ENCODE results near the gene RBBP8NL.

The RBBP8NL gene

DNA sequence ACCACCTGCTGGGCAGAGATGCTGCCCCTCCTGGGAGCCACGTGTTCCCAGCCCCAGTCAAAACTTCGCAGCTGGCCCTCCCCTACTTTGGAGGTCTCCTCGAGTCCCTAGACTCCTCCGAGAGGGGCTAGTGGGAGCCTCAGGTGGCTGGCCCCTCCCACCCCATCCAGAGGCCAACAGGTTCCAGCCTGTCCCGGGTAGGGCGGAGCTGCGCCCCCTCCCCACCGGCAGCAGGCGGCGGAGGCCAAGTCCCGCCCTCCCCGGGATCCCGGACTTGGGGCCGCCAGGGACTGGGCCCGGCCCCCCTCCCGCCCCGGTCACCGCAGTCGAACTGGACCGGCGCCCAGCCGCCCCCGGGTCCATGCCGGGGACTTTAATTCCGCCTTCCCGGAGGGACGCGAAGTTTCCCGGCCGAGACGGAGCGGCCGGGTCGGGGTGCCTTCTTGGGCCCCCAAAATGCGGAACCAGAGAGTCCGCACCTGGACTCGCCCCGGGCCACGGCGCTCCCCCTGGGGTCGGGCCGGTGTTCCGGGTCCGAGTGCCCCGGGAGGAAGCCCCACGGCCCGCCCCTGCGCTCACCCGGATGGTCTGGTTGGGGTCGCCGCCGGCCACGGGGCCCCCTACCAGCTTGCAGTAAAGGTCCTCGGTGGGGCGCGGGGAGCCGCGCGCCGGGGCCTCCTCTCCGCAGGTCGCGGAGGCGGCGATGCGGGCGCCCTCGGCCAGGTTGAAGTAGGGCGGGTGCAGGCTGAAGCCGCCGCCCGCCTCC, 60.8 kb downstream of the RBBP8NL start:
- peak overlapping the region; percentile 92 for H3K27ac ChIP-seq (ENCODE audit: low read depth, low read length)
- no peaks in the 10 kb centered on the region for H3K27me3 ChIP-seq (ENCODE audit: insufficient read depth, low read length)
- H3K9me3 ChIP-seq (ENCODE audit: insufficient read depth, low read depth, low read length) = no peaks in the 10 kb centered on the region
- H3K9ac ChIP-seq (ENCODE audit: low read depth, low read length) = peak overlapping the region; percentile 85
- peak overlapping the region; percentile 80 for H3K4me3 ChIP-seq (ENCODE audit: low read length)
- H3K4me1 ChIP-seq (ENCODE audit: insufficient read depth, low read length) = peaks cover 65% of the 10 kb centered on the region
- H3K36me3 ChIP-seq (ENCODE audit: insufficient read depth, low read length) = peaks cover 4% of the 10 kb centered on the region; the same call in 1 of the 2 replicates
- WGBS = under 1% methylated on average over 72 of the region's 72 CpGs

DNA sequence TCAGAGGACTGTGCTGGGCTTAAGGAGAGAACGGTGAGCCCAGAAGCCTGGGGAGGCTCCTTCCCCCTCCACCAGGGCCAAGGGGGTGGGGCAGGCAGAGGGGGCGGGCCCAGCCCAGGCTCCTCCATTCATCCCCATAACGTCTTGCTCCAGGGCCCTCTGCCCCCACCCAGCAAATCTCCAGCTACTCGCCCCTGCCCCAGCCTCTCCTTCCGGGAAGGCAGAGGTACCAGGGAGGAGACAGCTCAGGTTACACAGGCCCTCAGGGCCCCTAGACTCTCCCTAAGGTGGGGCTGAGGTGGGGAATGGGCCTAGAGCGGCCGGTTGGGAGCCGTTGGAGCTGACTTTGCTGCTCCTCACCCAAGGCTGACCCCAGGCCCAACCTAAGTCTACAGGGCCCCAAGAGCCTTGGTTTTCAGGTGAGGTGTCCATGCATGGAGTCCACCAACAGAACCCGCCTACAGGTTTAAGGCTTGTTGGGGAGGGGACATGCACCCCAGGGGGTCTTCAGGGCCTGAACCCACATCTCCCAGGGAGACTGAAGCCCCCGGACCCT, 61.4 kb downstream of the RBBP8NL start:
- Histone ChIP-seq H3K4me3 (ENCODE audit: low read length) (peak overlapping the region; percentile 80), H3K4me1 (ENCODE audit: insufficient read depth, low read length) (peaks cover 72% of the 10 kb centered on the region), H3K9ac (ENCODE audit: low read depth, low read length) (peak overlapping the region; percentile 66), H3K9me3 (ENCODE audit: insufficient read depth, low read depth, low read length) (no peaks in the 10 kb centered on the region), H3K36me3 (ENCODE audit: insufficient read depth, low read length) (peaks cover 7% of the 10 kb centered on the region; the same call in 1 of the 2 replicates), H3K27ac (ENCODE audit: low read depth, low read length) (peak overlapping the region; percentile 92), H3K27me3 (ENCODE audit: insufficient read depth, low read length) (no peaks in the 10 kb centered on the region)
- WGBS = 5% methylated on average over 10 of the region's 10 CpGs

DNA sequence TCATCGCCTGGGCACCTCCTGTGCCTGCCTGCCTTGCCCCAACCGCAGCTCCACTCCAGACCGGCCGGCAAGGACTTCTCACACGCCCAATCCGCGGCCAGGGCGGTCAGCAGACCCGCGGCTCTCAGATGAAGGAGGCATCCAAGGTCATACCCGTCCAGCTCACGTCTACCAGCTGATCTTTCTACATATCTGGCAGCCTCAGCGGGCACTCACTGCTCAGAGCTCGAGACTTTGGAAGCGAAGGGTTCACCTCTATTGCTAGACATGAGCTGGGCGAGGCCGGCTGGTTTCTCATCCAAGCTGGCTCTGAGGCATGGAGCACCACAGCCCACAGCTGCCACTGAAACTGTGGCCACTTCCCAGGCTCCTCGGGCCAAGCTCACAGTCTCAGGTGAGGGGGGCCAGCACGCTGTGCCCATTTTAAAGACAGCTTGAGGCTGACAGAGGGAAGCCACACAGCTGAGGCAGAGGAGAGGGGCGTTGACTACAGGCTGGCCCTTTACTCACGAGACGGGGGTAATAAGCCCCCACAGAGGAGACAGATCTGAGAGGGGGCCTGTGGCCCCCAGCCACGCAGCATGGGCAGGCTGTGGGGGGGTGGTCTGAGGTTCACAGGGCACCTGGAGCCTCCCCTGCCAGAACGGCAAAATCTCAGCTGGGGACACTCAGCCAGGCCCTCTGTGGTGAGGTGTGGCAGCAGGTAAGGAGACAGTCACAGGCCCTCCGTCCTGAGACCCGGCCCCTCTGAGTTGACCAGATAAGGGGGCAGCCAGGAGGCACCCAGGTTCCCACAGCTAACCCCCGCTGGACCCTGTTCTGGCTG, 62.2 kb downstream of the RBBP8NL start:
- H3K4me3 ChIP-seq (ENCODE audit: low read length) = peak overlapping the region; percentile 80
- WGBS = 86% methylated on average over 27 of the region's 27 CpGs

DNA sequence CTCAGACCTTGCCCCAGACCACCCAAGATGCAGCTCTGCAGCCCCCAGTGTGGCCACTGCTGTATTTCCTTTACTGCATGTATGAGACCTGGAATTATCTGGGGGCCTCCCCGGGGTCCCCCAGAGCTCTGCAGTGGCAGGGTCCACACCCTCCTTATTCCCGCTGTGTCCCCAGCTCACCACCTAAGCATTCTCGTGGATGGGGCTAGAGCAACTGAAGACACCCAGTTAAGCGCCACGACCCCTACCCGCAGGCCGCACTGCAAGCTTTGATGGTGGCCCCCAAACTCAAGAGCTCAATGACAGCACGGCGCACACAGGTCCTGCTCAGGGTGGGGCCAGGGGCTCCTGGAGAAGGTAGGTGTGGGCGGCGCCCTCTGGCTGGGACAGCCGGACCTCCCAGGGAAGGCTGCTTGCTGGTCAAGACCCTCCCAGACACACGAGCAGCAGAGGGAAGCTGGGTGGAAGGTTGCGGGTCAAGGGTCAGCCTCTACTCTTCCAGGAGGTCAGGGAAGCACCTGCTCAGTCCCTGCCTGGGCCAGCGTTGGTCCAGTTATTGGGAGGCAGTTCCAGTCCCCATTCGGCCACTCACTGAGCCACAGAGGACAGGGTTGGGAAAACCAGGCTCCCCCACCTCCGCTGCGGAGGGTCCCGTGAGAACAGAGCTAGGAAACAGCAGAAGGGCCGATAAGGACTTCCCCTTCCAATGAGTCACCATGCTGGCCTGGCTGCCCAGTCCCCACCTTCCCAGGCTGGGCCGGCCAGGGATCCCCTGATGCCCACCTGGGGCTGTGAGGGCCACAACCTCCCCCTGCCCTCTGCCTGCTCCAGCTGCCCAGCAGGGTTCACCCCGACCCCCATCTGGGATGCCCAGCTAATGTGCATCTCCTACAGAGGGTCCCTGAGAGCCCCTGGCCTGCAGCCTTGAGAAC, 63.2 kb downstream of the RBBP8NL start:
- 84% methylated on average over 22 of the region's 22 CpGs for WGBS
- Histone ChIP-seq H3K9me3 (ENCODE audit: insufficient read depth, low read depth, low read length) (no peaks in the 10 kb centered on the region), H3K4me3 (ENCODE audit: low read length) (no peak overlapping the region), H3K36me3 (ENCODE audit: insufficient read depth, low read length) (peaks cover 14% of the 10 kb centered on the region), H3K27me3 (ENCODE audit: insufficient read depth, low read length) (no peaks in the 10 kb centered on the region), H3K27ac (ENCODE audit: low read depth, low read length) (peak overlapping the region; percentile 92), H3K9ac (ENCODE audit: low read depth, low read length) (no peak overlapping the region; the same call in 1 of the 2 replicates), H3K4me1 (ENCODE audit: insufficient read depth, low read length) (peaks cover 62% of the 10 kb centered on the region)

More for the DNA sequence above, 62.2 kb downstream of the RBBP8NL start:
- H3K9ac ChIP-seq (ENCODE audit: low read depth, low read length) = peak overlapping the region; percentile 35; the same call in 1 of the 2 replicates
- no peaks in the 10 kb centered on the region for H3K9me3 ChIP-seq (ENCODE audit: insufficient read depth, low read depth, low read length)
- no peaks in the 10 kb centered on the region for H3K27me3 ChIP-seq (ENCODE audit: insufficient read depth, low read length)
- H3K4me1 ChIP-seq (ENCODE audit: insufficient read depth, low read length) = peaks cover 72% of the 10 kb centered on the region
- H3K27ac ChIP-seq (ENCODE audit: low read depth, low read length) = peak overlapping the region; percentile 92; the same call in 1 of the 2 replicates
- H3K36me3 ChIP-seq (ENCODE audit: insufficient read depth, low read length) = peaks cover 11% of the 10 kb centered on the region

DNA sequence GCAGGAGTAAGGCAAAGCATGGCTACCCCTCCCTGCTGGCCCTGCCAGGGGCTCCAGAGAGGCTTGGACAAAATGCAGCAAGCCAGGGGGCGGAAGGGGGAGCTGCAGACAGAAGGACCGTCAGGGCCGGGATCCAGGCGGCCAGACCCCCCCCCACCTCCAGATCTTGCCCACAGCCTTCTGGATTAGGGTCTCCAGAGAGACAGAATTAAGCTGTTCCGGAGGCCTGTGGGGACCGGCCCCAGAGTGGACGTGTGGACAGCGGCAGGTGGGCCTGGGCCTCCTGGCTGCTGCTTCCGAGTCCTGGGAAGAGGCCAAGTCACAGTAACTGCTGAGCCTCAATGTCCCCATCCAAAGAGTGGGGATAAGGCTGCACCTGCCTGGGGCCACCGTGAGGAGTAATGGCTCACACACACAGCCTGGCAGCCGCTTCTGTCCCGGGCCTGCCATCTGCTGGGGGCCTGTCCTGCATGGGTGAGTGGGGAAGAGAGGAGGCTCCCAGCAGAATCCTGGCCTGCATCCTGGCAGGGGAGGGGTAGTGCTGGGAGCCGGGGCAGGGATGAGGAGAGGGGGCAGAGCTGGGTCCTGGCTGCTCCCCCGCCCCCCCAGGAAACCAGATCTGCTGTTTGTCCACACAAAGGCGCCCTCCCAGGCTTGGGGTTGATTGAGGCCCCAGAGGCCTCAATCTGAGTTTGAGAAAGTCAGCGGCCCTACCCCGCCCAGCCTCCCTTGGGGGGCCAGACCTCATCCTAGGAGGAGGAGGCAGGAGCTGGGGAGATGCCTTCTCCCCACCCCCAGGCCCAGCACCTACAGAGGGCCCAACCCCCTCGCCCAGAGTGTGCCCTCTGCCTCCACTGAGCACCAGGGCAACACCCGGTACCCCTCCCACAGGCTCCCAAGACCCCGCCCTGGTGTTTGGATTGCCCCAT, 64.1 kb downstream of the RBBP8NL start:
- peak overlapping the region; percentile 17; the same call in 1 of the 2 replicates for H3K9ac ChIP-seq (ENCODE audit: low read depth, low read length)
- peaks cover 55% of the 10 kb centered on the region for H3K4me1 ChIP-seq (ENCODE audit: insufficient read depth, low read length)
- no peak overlapping the region for H3K4me3 ChIP-seq (ENCODE audit: low read length)
- peak overlapping the region; percentile 92 for H3K27ac ChIP-seq (ENCODE audit: low read depth, low read length)
- H3K36me3 ChIP-seq (ENCODE audit: insufficient read depth, low read length) = peaks cover 14% of the 10 kb centered on the region
- no peaks in the 10 kb centered on the region for H3K9me3 ChIP-seq (ENCODE audit: insufficient read depth, low read depth, low read length)
- no peaks in the 10 kb centered on the region for H3K27me3 ChIP-seq (ENCODE audit: insufficient read depth, low read length)
- 71% methylated on average over 20 of the region's 20 CpGs for WGBS

DNA sequence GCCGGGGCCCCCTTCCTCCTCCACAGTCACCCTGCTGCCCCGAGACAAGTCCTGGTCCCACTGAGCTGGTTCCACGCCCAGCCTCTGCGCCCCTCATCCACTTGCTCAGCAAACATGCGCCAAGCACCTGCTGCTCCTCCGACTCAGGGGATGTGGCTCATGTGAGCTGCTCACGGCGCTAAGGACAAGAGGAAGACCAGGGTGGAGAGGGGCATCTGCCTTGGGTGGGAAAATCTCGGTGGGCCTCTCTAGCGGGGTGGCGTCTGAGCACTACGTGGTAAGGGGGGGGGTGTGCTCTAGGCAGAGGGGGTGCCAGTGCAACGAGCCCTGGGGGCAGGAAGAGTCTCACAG, 64.8 kb downstream of the RBBP8NL start:
- Histone ChIP-seq H3K4me1 (ENCODE audit: insufficient read depth, low read length) (peaks cover 48% of the 10 kb centered on the region), H3K27ac (ENCODE audit: low read depth, low read length) (peak overlapping the region; percentile 92)
- WGBS = 89% methylated on average over 13 of the region's 13 CpGs

DNA sequence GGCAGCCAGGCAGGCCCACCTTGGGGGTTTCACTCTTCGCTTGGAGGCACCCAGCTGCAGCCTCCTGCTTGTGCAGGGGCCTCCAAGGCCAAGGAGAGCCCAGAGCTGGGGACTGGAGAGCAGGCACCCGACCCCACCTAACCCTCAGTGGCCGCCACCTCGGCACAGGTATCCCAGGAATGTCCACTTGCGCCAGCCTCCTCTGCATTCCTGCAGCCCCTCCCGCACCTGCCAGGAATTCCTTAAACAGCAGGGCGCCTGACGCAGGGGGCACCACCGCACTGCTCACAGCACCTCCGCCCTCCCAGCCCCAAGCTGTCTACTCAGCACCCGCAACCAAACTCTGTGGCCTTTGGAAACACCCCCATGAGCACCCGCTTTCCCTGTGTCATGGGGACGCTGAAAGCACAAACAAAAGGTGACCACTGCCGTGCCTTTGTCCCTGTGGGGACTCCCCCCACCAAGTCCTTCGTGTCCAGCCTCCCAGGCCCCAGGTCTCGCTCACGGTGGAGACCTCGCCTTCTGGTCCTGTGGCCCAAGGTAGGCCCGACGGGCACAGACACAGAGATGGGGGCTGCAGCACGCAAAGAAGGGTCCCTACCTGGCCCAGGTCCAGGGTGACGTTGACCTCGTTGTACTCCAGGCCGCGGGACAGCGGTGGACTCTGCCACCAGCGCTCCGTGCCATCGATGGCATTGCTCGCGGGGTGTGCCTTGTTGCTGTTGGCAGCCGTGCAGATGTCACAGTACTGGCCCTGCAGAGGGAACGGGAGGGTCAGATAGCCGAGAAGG, 65.3 kb downstream of the RBBP8NL start:
- no peaks in the 10 kb centered on the region for H3K9me3 ChIP-seq (ENCODE audit: insufficient read depth, low read depth, low read length)
- H3K27me3 ChIP-seq (ENCODE audit: insufficient read depth, low read length) = no peaks in the 10 kb centered on the region
- no peak overlapping the region for H3K4me3 ChIP-seq (ENCODE audit: low read length)
- peaks cover 14% of the 10 kb centered on the region for H3K36me3 ChIP-seq (ENCODE audit: insufficient read depth, low read length)
- peak overlapping the region; percentile 72 for H3K9ac ChIP-seq (ENCODE audit: low read depth, low read length)
- WGBS = 66% methylated on average over 34 of the region's 34 CpGs
- peaks cover 46% of the 10 kb centered on the region for H3K4me1 ChIP-seq (ENCODE audit: insufficient read depth, low read length)
- peak overlapping the region; percentile 96 for H3K27ac ChIP-seq (ENCODE audit: low read depth, low read length)

More for the DNA sequence above, 64.8 kb downstream of the RBBP8NL start:
- peaks cover 14% of the 10 kb centered on the region for H3K36me3 ChIP-seq (ENCODE audit: insufficient read depth, low read length)
- H3K27me3 ChIP-seq (ENCODE audit: insufficient read depth, low read length) = no peaks in the 10 kb centered on the region
- H3K9ac ChIP-seq (ENCODE audit: low read depth, low read length) = peak overlapping the region; percentile 55
- H3K4me3 ChIP-seq (ENCODE audit: low read length) = no peak overlapping the region
- H3K9me3 ChIP-seq (ENCODE audit: insufficient read depth, low read depth, low read length) = no peaks in the 10 kb centered on the region

DNA sequence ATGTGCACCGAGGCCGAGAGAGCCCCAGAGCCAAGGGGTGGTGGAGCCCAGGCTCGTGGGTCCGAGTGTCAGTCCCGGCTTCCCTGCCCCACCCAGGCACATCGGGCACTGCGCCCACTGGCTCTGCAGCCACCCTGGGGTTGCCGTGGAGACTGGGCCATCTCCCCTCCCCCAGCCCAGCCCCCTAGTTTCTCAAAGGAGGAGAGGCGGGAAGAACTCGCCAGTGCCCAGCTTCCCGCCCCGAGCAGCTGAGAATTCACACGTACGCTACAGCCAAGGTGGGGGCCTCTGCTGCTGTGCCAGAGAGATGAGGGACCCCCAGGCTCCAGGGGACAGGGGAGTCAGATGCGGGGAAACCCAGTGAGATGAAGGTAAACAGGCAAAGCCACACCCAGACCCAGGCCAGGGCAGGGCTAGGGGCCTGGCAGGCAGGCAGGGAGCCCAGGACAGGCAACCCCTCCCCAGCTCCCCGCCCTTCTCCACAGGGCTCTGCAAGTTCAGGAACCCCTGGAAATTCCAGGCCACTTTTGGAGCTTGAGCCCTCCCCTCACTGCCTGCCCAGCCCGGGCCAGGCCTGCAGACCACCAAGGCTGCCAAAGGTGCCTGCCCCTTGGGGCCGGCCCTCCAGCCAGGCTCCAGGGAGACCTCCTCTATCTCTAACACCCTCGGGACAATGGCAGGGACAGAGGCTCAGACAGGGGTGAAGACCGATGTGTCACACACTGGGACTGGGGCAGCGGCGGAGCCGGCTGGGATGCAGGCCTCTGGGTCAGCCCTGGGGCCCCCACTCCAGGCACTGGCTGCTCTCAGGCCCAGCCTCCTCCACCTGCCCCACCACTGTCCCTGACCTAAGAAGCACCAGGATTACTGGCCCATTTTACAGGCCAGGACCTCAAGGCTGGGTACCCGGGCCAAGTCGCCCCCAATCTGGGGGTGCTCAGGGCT, 66.2 kb downstream of the RBBP8NL start:
- 62% methylated on average over 25 of the region's 25 CpGs for WGBS
- peak overlapping the region; percentile 96 for H3K27ac ChIP-seq (ENCODE audit: low read depth, low read length)
- no peaks in the 10 kb centered on the region for H3K27me3 ChIP-seq (ENCODE audit: insufficient read depth, low read length)
- peaks cover 54% of the 10 kb centered on the region for H3K4me1 ChIP-seq (ENCODE audit: insufficient read depth, low read length)
- no peaks in the 10 kb centered on the region for H3K9me3 ChIP-seq (ENCODE audit: insufficient read depth, low read depth, low read length)
- H3K4me3 ChIP-seq (ENCODE audit: low read length) = no peak overlapping the region
- H3K9ac ChIP-seq (ENCODE audit: low read depth, low read length) = peak overlapping the region; percentile 72
- peaks cover 17% of the 10 kb centered on the region for H3K36me3 ChIP-seq (ENCODE audit: insufficient read depth, low read length)

All from HUES64 (cell line).